GM06990 (cell line): ENCODE measurements around the gene TYSND1.
"Not testable (repeated sequence)": the region's sequence is repeated elsewhere in the genome, so short reads cannot be mapped to it uniquely, and the experiment has no call there.

Experiments used
- DNase-seq: peaks from one replicate; pipeline ENCODE4 v3.0.0-alpha.2; 2011; ENCODE audit not compliant: insufficient read length; ENCODE audit errors: extremely low read depth
- H3K27me3 ChIP-seq: replicated peaks from 2 replicates; pipeline ENCODE4 v1.6.0; 2011; ENCODE audit warnings: low read length; ENCODE audit not compliant: control insufficient read depth, insufficient read depth
- H3K36me3 ChIP-seq: 2 replicates; pipeline ENCODE4 v1.5.1; 2011; ENCODE audit warnings: low read length; ENCODE audit not compliant: control insufficient read depth, insufficient read depth
- H3K4me3 ChIP-seq: replicated peaks from 2 replicates; pipeline ENCODE4 v1.5.1; 2011; ENCODE audit warnings: low read depth, mild to moderate bottlenecking, control low read depth, low read length
- TF ChIP-seq, protein P1 (sequence below): IDR thresholded peaks from 2 replicates; pipeline ENCODE4 v1.5.1; 2011; ENCODE audit warnings: low read length, control low read depth, mild to moderate bottlenecking, inconsistent platforms; ENCODE audit not compliant: insufficient read depth, poor library complexity, severe bottlenecking

Gene TYSND1

DNA sequence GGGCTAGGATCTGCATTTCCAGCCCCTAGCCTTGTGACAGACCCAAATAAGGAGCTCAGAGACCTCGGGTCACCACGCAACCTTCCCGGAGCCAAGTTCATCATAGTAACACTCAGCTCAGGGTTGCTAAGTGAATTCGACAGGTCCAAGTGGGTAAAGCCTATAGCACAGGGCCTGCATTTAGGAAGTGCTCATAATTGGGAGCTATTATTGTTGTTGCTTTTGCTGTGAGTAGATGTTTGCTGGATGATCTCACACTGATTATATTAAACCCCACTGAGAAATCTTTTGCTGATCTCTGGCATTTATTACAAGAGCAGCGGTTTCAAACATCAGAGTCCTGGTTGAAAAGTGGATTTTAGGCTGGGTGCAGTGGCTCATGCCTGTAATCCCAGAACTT is 44.1 kb upstream of the TYSND1 start:
- TF ChIP-seq, protein P1, sequence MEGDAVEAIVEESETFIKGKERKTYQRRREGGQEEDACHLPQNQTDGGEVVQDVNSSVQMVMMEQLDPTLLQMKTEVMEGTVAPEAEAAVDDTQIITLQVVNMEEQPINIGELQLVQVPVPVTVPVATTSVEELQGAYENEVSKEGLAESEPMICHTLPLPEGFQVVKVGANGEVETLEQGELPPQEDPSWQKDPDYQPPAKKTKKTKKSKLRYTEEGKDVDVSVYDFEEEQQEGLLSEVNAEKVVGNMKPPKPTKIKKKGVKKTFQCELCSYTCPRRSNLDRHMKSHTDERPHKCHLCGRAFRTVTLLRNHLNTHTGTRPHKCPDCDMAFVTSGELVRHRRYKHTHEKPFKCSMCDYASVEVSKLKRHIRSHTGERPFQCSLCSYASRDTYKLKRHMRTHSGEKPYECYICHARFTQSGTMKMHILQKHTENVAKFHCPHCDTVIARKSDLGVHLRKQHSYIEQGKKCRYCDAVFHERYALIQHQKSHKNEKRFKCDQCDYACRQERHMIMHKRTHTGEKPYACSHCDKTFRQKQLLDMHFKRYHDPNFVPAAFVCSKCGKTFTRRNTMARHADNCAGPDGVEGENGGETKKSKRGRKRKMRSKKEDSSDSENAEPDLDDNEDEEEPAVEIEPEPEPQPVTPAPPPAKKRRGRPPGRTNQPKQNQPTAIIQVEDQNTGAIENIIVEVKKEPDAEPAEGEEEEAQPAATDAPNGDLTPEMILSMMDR = no peak
- no peaks in the 10 kb centered on the region for H3K36me3 ChIP-seq
- H3K27me3 ChIP-seq = no peaks in the 10 kb centered on the region
- H3K4me3 ChIP-seq = no peak overlapping the region
- no peak for DNase-seq

DNA sequence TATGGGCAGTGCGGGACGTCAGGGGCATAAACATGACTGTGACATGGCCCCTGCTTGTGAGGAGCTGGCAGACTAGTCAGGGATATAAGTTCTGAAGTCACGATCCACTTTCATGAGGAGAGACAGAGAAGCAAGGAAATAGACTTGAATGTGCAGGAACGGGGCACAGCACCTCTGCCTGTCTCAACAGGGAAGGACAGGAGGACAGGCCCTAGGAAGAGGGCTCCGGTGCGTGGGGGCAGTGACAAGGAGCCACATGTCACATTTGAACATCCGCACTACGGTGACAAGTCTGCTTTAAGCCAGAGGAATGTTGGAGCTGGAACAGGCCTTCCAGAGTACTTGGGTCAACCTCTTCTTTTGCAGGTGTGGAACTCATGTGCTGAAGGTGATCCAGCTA is 43.6 kb upstream of the TYSND1 start:
- no peak overlapping the region for H3K4me3 ChIP-seq
- TF ChIP-seq, protein P1 = no peak
- no peaks in the 10 kb centered on the region for H3K36me3 ChIP-seq
- DNase-seq = no peak
- H3K27me3 ChIP-seq = no peaks in the 10 kb centered on the region

DNA sequence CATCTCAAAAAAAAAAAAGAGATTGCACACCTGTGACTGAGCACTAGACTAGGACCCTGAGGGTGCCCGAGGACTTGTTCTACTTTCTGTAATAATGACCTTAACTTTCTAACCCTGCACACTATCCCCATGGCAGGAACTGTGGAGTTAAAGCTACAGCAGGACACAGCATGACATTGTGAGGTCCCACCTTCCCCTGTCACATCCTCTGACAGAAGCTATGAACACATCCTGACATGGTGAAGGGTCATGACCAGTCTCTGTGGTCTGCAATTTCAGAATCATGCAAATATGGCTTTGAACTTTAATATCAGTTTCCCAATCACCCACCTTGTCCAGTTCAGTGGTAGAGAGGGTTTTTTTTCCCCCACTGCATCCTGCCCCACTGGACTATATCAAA is 42.3 kb upstream of the TYSND1 start:
- Histone ChIP-seq H3K36me3 (no peaks in the 10 kb centered on the region), H3K27me3 (no peaks in the 10 kb centered on the region), H3K4me3 (no peak overlapping the region)
- no peak for DNase-seq
- TF ChIP-seq, protein P1 = no peak

DNA sequence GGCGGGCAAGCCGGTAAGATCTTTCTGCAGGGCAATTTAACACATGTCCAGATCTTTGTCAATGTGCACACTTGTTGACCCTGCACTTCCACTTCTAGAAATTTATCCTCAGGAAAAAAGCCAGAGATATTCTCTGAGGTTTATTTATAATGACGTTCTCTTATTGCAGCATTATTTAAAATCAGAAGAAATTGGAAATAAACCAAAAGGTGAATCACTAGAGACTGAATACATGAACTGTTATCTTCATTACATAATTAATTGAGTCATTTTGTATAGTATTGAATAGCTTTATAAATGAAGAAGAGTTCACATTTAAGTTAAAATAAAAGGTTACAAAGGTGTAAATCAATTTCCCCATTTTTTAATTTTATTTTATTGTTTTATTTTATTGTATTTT is 40.1 kb upstream of the TYSND1 start:
- no peaks in the 10 kb centered on the region for H3K36me3 ChIP-seq
- DNase-seq = no peak
- H3K4me3 ChIP-seq = no peak overlapping the region
- TF ChIP-seq, protein P1 = no peak
- H3K27me3 ChIP-seq = no peaks in the 10 kb centered on the region

DNA sequence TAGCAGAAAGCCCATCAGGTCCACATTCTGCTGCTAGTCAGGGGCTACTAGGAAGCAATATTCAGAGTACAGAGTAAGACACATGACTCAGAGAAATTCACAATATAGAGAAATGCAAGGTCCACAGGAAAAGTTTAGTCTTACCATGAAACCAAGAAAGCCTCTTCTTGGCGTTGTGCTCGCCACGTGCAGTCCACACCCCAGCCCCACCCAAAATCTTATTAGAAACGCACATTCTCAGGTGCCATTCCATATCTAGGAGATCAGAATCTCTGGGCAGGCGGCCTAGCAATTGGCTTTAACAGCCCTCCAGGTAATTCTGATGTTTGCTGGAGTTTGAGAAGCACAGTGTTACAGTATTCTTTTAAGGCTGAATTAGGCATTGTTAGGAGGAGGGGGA is 39.6 kb upstream of the TYSND1 start:
- no peaks in the 10 kb centered on the region for H3K27me3 ChIP-seq
- DNase-seq = no peak
- TF ChIP-seq, protein P1 = no peak
- no peak overlapping the region for H3K4me3 ChIP-seq
- H3K36me3 ChIP-seq = no peaks in the 10 kb centered on the region

DNA sequence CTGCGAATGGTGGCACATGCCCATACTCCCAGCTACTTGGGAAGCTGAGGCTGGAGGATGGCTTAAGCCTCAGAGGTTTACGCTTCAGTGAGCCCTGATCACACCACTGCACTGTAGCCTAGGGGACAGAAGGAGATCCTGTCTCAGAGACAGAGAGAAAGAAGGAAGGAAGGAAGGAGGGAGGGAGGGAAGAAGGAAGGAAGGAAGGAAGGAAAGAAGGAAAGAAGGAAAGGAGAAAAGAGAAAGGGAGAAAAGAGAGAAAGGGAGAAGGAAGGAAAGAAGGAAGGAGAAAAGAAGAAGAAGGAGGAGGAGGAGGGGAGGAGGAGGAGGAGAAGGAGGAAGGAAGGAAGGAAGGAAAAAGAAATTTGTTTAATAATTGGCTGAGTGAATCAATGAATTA is 36.8 kb upstream of the TYSND1 start:
- DNase-seq = no peak
- Histone ChIP-seq H3K4me3 (no peak overlapping the region), H3K36me3 (no peaks in the 10 kb centered on the region), H3K27me3 (no peaks in the 10 kb centered on the region)
- TF ChIP-seq, protein P1 = no peak

DNA sequence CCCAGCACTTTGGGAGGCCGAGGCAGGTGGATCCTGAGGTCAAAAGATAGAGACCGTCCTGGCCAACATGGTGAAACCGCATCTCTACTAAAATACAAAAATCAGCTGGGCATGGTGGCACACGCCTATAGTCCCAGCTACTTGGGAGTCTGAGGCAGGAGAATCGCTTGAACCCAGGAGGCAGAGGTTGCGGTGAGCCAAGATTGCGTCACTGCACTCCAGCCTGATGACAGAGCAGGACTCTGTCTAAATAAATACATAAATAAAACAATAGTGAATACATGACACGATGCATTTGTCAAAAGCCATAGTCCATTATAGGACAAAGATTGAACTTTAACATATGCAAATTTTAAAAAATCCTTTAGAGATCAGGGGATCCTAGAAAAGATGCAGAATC is 32.7 kb upstream of the TYSND1 start:
- not testable (repeated sequence) for H3K27me3 ChIP-seq, H3K4me3 ChIP-seq, DNase-seq, H3K36me3 ChIP-seq
